Renal cortex interstitium (tissue), 11 donors: ENCODE measurements around the gene KLF2. TPM values are rescaled to one million over a fixed set of nuclear protein-coding genes. Genes with fewer than 3 reads are reported as not detected.
"Not testable (repeated sequence)": the region's sequence is repeated elsewhere in the genome, so short reads cannot be mapped to it uniquely, and the experiment has no call there.

Experiments used
- DNase-seq, 11 donors: peaks; one replicate each; pipeline ENCODE4 v3.0.0-alpha.2; 2013; ENCODE audit warnings: low read depth in 9 of 11, low spot score in 4 of 11; ENCODE audit errors: extremely low read depth in 1 of 11
- polyA plus RNA-seq, 3 donors: library from polyadenylated mRNA; unstranded; fragments of 120-200 nt; gene quantifications; one replicate each; pipeline ENCODE4 v1.2.1, GENCODE V29; 2013; ENCODE audit not compliant: insufficient read length in 3 of 3

KLF2 gene
- polyA plus RNA-seq, 3 donors, result 21.7 to 37.8 (median 25.6) TPM

DNA sequence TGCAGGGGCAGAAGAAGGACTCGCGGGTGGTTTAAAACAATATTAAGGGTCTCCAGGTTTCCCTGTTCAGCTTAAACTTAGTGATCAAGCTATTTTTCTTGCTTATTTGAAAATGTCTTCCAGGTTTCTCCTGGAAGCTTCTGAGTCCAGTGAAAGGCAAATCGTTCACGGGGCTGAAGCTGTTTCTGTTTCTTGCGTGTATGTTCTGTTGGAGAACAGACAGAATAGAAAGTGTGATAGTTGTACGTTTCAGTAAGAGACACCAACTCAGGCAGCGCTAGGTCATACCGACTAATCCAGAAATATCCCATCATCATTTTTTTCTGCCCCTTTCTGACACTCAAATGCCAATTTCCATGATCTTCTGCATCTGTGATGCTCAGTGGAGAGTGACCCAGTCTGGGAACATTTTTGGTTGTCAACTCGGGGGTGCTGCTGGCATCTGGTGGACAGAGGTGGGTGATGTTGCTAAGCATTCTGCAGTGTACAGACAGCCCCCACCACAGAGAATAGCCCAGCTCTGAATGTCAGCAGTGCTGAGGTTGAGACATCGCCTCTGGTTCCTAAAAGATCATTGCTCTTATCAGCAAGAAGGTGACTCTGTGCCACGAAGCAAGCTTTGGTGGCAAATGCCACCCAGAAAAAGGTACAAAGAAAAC, 4.3 kb downstream of the KLF2 start:
- no peak for DNase-seq

DNA sequence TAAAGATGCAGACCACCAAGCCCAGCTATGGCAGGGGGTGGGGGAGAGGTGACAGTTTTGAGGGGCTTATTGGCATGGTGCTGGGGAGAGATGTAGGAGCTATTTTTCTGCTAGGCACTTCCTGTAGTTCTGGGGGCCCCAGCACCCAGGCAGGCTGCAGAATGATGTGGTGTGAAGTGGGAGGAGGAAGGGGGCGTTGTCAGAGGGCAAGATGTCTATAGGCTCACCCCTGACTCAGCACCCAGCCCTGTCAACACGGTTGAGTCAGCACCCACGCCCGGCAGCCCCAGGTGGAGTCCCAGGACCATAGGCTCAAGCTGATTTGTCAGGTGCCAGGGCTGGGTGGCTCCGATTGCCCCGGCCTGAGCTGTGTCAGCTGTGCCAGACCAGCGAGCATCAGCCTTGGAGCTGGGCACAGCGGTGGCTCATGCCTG, 5.8 kb downstream of the KLF2 start:
- DNase-seq, result no peak

DNA sequence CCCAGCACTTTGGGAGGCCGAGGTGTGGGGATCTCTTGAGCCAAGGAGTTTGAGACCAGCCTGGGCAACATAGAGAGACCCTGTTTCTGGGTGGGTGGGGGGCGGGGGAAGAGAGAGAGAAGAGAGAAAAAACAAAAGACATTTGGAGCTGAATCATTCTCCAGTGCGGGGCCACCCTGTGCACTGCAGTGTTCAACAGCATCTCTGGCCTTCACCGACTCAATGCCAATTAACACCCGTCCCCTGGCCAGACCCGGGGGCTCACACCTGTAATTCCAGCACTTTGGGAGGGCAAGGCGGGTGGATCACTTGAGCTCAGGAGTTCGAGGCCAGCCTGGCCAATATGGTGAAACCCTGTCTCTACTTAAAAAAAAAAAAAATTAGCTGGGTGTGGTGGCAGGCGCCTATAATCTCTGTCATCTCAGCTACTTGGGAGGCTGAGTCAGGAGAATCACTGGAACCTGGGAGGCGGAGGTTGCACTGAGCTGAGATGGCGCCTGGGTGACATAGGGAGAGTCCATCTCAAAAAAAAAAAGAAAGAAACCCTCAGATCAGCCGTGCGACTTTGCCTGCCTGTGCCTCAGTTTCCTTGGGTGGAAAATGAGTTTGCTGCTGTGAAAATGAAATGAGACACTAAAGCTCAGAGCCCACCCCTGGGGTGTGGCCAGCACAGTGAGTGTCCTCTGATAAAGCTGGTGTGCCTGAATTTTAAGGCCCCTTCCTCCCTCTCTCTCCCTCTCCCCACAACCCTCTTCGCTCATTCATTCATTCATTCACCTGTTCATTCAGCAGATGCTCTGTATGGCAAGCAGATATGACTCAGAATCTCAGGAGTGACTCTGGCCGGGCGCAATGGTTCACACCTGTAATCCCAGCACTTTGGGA, 6.4 kb downstream of the KLF2 start:
- no peak for DNase-seq

DNA sequence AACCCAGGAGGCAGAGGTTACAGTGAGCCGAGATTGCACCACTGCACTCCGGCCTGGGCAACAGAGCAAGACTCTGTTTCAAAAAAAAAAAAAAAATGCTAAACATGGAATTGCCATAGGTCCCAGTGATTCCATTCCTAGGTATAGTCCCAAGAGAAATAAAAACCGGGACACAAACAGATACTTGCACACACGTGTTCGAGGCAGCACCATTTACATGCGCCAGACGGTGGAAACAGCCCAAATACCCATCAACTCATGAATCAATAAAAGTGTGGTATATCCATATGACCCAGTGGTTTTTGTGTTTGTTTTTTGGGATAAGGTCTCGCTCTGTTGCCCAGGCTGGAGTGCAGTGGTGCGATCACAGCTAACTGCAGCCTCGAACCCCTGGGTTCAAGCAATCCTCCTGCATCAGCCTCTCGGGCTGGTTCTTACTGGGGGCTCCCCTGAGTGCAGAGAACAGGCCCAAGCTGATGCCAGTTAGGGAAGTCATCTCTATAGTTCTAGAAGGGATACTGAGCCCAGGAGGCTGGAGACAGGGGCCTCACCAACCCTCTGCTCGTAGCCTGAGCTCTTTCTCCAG, 8.5 kb downstream of the KLF2 start:
- DNase-seq, result no peak

DNA sequence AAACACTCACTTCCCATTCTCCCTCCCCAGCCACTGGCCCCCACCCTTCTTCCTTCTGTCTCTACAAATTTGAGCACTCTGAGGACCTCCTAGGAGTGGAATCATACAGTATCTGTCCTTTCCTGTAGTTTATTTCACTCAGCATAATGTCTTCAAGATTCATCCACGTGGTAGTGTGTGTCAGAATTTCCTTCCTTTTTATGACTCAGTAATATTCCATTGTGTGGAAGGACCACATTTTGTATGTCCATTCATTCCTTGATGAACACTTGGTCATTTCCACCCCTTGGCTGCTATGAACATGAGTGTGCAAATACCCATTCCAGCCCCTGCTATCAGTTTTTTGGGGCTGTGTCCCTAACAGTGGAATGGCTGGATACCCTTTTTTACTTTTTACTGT, 9.8 kb downstream of the KLF2 start:
- no peak for DNase-seq

DNA sequence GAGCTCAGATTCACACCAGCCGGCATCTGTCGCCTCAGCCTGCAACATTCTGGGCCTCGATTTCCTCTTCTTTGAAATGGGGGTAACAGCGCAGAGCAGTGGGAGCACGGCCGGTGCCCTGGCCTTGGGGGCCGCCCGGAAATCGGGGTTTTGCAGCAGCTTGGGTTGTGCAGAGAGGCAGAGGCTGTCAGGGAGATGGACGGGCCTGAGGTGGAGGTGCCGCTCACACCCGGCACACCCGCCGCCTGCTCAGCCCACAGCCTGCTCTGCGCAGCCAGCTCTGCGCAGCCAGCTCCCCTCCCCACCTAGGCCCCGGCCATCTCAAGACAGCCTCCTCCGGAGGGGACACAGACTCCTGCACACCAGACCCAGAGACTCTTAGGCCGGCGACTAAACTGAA, 10.6 kb downstream of the KLF2 start:
- no peak for DNase-seq

DNA sequence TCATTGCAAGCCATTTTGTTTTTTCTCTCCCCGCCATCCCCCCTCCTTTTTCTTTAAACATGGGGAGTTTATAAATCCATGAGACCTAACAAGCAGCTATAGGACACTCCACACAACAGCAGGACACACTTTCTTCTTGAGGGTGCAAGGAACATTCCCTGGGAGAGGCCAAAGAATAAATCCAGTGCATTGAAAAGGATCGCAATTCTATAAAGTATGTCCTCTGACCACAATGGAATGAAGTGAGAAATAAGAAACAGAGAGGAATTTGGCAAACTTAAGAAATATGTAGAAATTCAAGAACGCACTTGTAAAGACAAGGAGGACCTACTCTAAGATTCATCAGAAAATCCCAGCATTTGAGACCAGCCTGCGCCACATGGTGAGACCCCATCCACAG, 11.9 kb downstream of the KLF2 start:
- DNase-seq, result no peak

DNA sequence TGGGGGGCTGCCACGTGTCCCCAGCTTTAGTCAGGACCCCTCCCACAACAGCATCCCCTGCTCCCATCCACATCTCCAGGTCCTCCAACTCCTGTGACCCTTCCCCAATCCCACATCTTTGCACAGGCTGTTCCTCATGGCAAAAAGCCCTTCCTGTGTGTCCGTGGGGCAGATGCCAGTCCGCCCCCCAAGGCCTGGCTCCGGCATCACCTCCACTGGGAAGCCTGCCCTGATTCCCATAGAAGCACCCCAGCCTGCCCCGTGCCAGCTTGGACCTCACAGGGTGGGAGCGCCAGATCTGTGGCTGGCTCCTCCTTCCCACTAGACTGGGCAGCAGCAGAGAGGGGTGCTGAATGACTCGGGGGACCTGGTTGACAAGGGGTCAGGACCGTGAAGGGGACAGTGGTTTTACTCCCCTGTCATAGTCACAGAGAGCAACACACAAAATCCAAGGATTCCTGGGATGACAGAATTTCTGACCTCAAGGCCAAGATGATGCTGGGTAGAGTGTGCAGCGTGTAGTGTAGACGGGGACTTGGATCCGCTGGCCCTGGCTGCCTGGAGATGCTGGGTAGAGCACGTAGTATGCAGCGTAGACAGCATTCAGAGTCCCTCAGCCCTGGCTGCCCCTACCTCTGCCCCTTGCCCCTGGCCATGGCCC, 13.3 kb downstream of the KLF2 start:
- no peak for DNase-seq

DNA sequence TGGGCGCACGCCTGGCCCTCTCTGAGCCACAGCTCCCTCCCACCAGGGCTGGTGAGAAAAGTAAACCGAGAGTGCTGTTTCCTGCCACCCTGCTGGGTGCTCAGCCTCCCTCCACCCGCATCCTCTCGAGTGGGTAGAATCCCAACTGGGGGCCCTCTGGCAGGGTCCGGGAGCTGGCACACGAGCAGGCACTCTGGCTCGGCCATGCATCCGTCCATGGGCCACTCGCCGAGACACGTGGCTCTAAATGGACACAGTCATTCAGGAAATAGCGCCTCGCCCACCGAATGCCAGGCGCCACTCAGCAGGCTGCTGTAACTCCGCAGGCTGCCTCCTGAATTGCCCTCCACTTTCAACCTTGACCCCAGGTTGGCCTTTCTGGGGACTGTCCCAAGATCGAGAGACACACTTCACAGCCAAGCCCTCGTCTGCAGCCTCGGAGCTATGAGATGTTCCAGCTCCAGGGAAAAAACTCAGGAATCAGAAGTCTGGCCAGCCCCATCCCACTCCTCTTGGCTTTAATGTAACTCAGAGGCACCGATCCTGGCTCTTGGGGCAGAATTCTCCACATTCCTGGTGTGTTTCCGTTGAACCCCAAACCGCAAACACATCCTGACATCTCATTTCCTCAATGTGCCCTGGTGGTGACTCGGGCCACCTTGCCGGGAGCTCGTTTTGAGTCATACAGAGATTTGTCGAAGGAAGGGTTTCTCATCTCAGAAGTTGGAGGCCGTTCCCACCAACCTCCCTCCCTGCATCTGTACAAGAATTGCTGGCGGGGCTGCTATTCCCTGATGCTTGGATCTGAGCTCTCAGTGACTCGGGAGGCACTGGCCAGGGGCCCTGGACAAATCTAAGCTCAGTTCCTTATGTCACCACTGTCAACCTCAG, 14.1 kb downstream of the KLF2 start:
- DNase-seq, result no peak

DNA sequence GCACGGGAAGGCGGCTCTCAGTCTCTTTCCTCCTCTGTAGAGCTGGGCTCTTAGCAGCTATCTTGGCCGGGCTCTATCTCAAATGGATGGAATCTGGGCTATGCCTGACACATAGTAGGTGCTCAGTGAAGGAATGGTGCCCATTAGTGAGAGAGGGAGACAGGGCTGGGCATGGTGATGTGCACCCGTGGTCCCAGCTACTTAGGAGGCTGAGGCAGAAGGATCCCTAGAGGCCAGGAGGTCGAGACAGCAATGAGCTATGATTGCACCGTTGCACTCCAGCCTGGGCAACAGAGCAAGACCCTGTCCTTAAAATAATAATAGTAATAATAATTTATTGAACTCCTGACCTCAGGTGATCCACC, 14.7 kb downstream of the KLF2 start:
- DNase-seq, result no peak

DNA sequence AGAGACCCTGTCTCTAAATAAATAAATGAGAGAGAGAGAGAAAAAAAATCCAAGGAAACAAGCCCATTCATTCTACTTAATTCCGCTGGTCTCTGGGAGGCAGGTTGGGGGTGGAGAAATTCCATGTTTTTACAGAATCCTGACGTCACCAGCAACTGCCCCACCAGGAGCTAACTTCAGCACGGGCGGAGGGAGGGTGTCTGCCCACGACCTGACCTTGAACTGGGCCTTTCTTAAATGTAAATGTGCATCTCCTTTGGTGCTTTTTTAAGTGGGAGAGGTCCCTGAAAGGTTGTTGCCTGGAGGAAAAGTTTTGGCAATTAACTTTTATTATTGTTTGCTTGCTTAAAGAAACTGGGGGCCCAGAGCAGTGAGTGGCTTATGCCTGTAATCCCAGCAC, 15.5 kb downstream of the KLF2 start:
- DNase-seq, result no peak

DNA sequence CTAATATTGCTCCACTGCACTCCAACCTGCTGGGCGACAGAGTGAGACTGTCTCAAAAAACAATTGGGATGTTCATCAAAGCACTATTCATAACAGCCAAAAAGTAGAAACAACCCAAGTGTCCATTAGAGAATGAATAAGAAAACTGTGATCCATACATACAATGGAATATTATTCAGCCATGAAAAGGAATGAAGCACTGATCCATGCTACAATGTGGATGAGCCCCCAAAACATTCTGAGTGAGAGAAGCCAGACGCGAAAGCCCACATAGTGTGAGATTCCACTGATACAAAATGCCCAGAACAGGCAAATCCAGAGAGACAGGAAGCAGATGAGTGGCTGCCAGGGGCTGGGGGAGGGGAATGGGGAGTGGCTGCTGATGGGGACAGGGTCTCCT, 16.0 kb downstream of the KLF2 start:
- no peak for DNase-seq

DNA sequence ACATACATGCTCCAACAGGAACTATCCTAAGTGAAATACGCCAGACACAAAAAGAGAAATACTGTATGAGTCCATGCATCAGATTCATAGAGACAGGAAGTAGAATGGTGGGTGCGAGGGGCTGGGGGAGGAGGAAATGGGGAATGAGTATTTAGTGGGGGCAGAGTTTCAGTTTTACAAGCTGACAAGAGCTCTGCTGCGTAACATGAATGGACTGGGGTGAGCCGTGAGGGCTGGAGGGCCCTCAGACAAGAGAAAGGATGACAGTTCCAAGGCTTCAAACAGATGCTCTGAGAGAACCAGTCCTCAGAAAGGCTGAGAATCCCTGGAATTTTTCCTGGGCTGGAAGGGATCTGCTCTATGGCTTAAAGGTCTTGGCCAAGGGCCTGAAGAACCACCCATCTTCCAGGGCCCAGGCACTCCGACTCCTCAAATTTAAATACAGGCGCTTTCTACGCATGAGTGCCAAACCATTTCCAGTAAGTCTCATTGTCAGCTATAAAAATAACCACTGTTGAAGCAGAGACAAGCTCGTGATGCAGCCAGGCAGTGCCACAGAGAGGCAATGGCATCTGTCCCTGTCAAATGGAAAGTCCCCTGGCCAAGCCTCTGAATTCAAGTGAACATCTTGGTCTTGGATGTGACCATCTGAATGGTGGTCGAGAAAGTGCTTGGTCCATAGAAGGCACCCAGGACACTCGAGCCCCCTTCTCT, 17.5 kb downstream of the KLF2 start:
- no peak for DNase-seq

DNA sequence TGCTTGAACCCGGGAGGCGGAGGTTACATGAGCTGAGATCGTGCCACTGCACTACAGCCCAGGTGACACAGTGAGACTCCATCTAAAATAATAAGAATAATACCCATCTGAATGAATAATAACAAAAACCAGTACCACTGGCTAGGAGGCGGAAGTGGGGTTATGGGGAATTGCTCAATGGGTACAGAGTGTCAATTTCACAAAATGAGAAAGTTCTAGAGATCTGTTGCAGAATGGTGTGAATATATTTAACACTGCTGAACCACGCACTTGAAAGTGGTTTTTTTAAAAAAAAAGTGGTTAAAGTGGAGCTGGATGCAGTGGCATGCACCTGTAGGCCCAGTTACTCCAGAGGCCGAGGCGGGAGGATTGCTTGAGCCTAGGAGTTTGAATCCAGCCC, 18.5 kb downstream of the KLF2 start:
- no peak for DNase-seq

DNA sequence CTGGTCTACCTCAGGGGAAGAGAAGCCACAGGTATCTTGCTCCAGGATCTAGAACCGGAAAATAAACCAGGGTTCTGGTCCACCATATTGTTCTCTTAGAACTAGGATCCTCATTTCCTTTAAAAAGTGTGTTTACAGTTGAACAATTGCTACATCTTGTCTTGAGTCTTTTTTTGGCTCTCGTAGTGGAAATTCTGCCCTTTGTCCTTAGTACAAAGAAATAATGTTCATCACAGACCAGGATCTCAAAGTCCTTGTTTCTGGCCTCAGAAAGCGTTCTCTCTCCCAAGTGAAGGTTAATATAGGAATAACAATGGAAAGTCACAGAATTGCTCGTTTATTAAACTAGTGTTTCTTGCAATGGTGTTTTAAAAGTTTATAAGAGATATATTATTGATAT, 20.8 kb downstream of the KLF2 start:
- DNase-seq, result no peak

DNA sequence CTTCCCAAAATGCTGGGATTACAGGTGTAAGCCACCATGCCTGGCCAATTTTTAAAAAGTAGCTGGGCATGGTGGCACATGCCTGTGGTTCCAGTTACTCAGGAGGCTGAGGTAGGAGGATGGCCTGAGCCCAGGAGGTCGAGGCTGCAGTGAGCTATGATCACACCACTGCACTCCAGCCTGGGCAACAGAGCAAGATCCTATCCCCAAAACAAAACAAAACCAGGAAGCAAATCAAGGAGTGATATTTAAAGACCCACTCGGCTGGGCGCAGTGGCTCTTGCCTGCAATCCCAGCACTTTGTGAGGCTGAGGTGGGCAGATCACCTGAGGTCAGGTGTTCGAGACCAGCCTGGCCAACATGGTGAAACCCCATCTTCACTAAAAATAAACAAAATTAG, 22.5 kb downstream of the KLF2 start:
- not testable (repeated sequence) for DNase-seq

DNA sequence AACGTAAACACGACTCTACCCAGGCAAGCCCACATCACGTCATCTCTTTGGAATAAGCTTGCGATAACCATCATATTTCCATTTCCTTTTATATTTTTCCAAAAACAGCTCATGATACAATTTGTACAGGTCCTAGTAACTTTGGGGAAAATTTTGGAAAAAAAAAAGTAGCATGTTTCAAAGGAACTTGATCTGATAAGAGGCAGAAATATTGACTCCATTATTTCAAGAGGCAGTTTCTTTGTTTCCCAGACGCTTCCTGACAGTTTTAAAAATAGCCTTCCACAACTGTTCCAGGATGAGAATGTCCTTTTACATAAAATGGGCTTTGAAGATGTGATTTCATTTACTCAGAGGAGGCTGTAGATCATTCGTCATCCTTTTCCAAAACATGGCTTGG, 23.1 kb downstream of the KLF2 start:
- DNase-seq, result no peak

DNA sequence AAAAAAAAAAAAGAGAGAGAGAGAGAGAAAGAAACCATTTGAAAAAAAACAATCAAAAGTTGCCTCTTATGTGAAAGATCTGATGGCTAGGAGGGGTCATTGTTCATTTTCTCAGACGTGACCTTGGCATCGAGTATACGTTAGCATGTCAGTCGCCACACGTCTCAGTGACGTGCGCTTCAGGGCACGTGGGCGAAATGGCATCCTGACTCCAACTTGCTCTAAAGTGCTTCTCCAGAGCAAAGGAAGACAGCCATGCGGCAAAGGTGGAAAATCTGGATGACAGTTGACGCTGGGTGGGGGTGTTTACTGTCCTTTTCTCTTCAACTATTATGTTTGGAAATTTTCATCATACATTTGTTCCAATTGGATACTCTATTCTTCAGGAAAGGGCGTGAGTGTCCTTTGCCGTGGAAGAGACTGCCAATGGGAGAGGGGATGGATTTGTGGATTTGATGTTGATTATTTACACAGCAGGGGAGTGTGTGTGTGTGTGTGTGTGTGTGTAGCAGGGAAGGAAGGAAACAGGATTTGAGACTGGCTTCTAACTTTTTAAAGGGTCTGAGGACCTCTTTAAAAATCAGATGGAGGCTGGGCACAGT, 25.0 kb downstream of the KLF2 start:
- DNase-seq, result no peak
